Measurements from ENCODE around the gene LITAF. TPM values are rescaled to one million over a fixed set of nuclear protein-coding genes. Genes with fewer than 3 reads are reported as not detected.
"Not testable (repeated sequence)": the region's sequence is repeated elsewhere in the genome, so short reads cannot be mapped to it uniquely, and the experiment has no call there.

The LITAF gene
- total RNA-seq, 1 experiment from 2014 or later: 73.0 TPM

GRCh38 chr16:11517961-11518360, 68.8 kb downstream of the LITAF start (continued):
- TF ChIP-seq ZNF219 (CRISPR knock-in tag; IDR thresholded peaks at IDR 0.05; ENCODE audit: borderline replicate concordance): no peak
- TF ChIP-seq ESRRA (CRISPR knock-in tag; IDR thresholded peaks at IDR 0.05; ENCODE audit: borderline replicate concordance): no peak

GRCh38 chr16:11515540-11516430, 70.9 kb downstream of the LITAF start:
- Mint-ChIP-seq H3K4me3 (no peak overlapping the region), H3K9me3 (peaks cover 6% of the 10 kb centered on the region), H3K27me3 (ENCODE audit: low read depth) (no peaks in the 10 kb centered on the region), H3K4me1 (peaks cover 13% of the 10 kb centered on the region), H3K36me3 (0 out of 2 replicates have a peak, but pooled peaks cover 2% of the 10 kb centered on the region), H3K27ac (no peak overlapping the region)
- CTCF ChIA-PET: interaction anchor here (0.5 to 6.9 kb wide), 3 partner anchors 15 to 21 kb away, joined by 3 to 45 read pairs (median 3); no protein-coding TSS in a partner anchor
- TF ChIP-seq ZNF512 (CRISPR knock-in tag; IDR thresholded peaks at IDR 0.05; ENCODE audit: borderline replicate concordance): no peak
- POLR2A ChIA-PET: no interaction called here
- ATAC-seq (no peak), DNase-seq (ENCODE audit: low spot score) (no peak)

GRCh38 chr16:11514283-11514682, 72.4 kb downstream of the LITAF start:
- Mint-ChIP-seq H3K9me3 (peaks cover 4% of the 10 kb centered on the region; the same call in 1 of the 2 replicates), H3K4me1 (peaks cover 13% of the 10 kb centered on the region), H3K27me3 (ENCODE audit: low read depth) (no peaks in the 10 kb centered on the region), H3K4me3 (no peak overlapping the region), H3K36me3 (no peaks in the 10 kb centered on the region), H3K27ac (no peak overlapping the region)
- ChIA-PET CTCF (interaction anchor here (0.8 to 6.9 kb wide), 5 partner anchors 17 to 565 kb away, joined by 3 to 45 read pairs (median 3); partner anchors contain the start of gene LITAF), POLR2A (interaction anchor here (0.5 kb wide), 1 partner anchor 1101 kb away, joined by 5 read pairs; no protein-coding TSS in a partner anchor)
- TF ChIP-seq ATF3 (CRISPR knock-in tag; conservative IDR thresholded peaks at IDR 0.05) (no peak), HMGA2 (CRISPR knock-in tag; IDR thresholded peaks at IDR 0.05) (no peak), ZNF281 (CRISPR knock-in tag; IDR thresholded peaks at IDR 0.05) (no peak), GTF2I (CRISPR knock-in tag; conservative IDR thresholded peaks at IDR 0.05) (no peak), PRDM15 (CRISPR knock-in tag; IDR thresholded peaks at IDR 0.05) (no peak), ETV6 (CRISPR knock-in tag; IDR thresholded peaks at IDR 0.05) (no peak), HMGXB4 (CRISPR knock-in tag; IDR thresholded peaks at IDR 0.05) (no peak), CTCF (IDR thresholded peaks at IDR 0.05) (no peak), RELA (CRISPR knock-in tag; IDR thresholded peaks at IDR 0.05; ENCODE audit: borderline replicate concordance) (no peak), RORB (CRISPR knock-in tag; IDR thresholded peaks at IDR 0.05) (no peak)
- DNase-seq (ENCODE audit: low spot score): no peak
- ATAC-seq: no peak

- H3K27me3 Mint-ChIP-seq (ENCODE audit: low read depth); H3K9me3 Mint-ChIP-seq; H3K4me3 Mint-ChIP-seq; ATAC-seq; H3K36me3 Mint-ChIP-seq; DNase-seq (ENCODE audit: low spot score); H3K27ac Mint-ChIP-seq; POLR2A ChIA-PET: not testable (repeated sequence)
- H3K4me1 Mint-ChIP-seq: peaks cover 13% of the 10 kb centered on the region
- CTCF ChIA-PET: interaction anchor here (6.9 kb wide), 1 partner anchor 18 kb away, joined by 45 read pairs; no protein-coding TSS in a partner anchor
Measured at GRCh38 chr16:11513366-11513765, 73.4 kb downstream of the LITAF start.
